Endodermal cell (in vitro differentiated cells): ENCODE results near the gene SCUBE3. TPM values are rescaled to one million over a fixed set of nuclear protein-coding genes. Genes with fewer than 3 reads are reported as not detected.

Experiments used
- DNase-seq: peaks from one replicate; pipeline ENCODE4 v3.0.0-alpha.2; 2017
- H3K27ac ChIP-seq: 2 replicates; pipeline ENCODE4 v1.5.1; 2013; ENCODE audit warnings: mild to moderate bottlenecking, low read depth, low read length, moderate library complexity
- H3K27me3 ChIP-seq: 2 replicates; pipeline ENCODE4 v1.6.1; 2013; ENCODE audit warnings: mild to moderate bottlenecking, low read length, moderate library complexity; ENCODE audit not compliant: insufficient read depth, control insufficient read depth, poor library complexity, severe bottlenecking
- H3K36me3 ChIP-seq: 2 replicates; pipeline ENCODE4 v1.7.0; 2013; ENCODE audit warnings: mild to moderate bottlenecking, low read length, moderate library complexity; ENCODE audit not compliant: control insufficient read depth, insufficient read depth
- H3K4me1 ChIP-seq: one replicate; pipeline ENCODE4 v1.7.0; 2013; ENCODE audit warnings: low read length; ENCODE audit not compliant: control insufficient read depth, insufficient read depth
- H3K4me3 ChIP-seq: 2 replicates; pipeline ENCODE4 v1.5.1; 2013; ENCODE audit warnings: mild to moderate bottlenecking, low read length, moderate library complexity
- H3K9ac ChIP-seq: 2 replicates; pipeline ENCODE4 v1.6.1; 2013; ENCODE audit warnings: mild to moderate bottlenecking, low read length, moderate library complexity; ENCODE audit not compliant: poor library complexity, severe bottlenecking; ENCODE audit errors: extremely low read depth
- H3K9me3 ChIP-seq: 2 replicates; pipeline ENCODE4 v1.6.1; 2013; ENCODE audit warnings: mild to moderate bottlenecking, low read length, moderate library complexity; ENCODE audit not compliant: control insufficient read depth
- H3K27ac Mint-ChIP-seq: 2 replicates; pipeline ENCODE4 v1.8.0; 2020; ENCODE audit warnings: mixed read lengths
- H3K27me3 Mint-ChIP-seq: 2 replicates; pipeline ENCODE4 v1.8.0; 2021; ENCODE audit warnings: mild to moderate bottlenecking, mixed read lengths; ENCODE audit not compliant: insufficient read depth
- H3K36me3 Mint-ChIP-seq: 2 replicates; pipeline ENCODE4 v1.8.0; 2020; ENCODE audit warnings: low read depth, mixed read lengths
- H3K4me1 Mint-ChIP-seq: 2 replicates; pipeline ENCODE4 v1.8.0; 2020; ENCODE audit warnings: mixed read lengths
- H3K4me3 Mint-ChIP-seq: 2 replicates; pipeline ENCODE4 v1.8.0; 2020; ENCODE audit warnings: mild to moderate bottlenecking, moderate library complexity, mixed read lengths
- H3K9me3 Mint-ChIP-seq: 2 replicates; pipeline ENCODE4 v1.8.0; 2020; ENCODE audit warnings: mild to moderate bottlenecking, mixed read lengths
- CTCF ChIP-seq: fragments of 200-600 bp; sonication (generic); conservative IDR thresholded peaks from 2 replicates; pipeline ENCODE4 v1.5.0; 2021; ENCODE audit warnings: antibody characterized with exemption, mild to moderate bottlenecking
- WGBS, 2 experiments: methylation state at CpG; one replicate each; pipeline versions ENCODE4 v1.1.5 to v1.1.7; 2013; ENCODE audit warnings: missing lambda C conversion rate in 2 of 2, mixed read lengths in 1 of 2; ENCODE audit not compliant: insufficient coverage in 1 of 2, insufficient read length in 1 of 2; 5-methylcytosine and 5-hydroxymethylcytosine counted together
- total RNA-seq, 2 donors: library from RNA; stranded (reverse); fragmentation: NEBNext Ultra II Directional in 1 of 2; extraction: Animal tissue kit (Norgen Biotek cat#: 25700) in 1 of 2; gene quantifications; 2 replicates in 1 of 2; 3 replicates in 1 of 2; pipeline ENCODE4 v1.2.1, GENCODE V29; 2021

Gene SCUBE3
- total RNA-seq, 2 donors from 2014 or later, result 0.27 to 0.86 TPM

GRCh38 chr6:35177157-35177556, 36.6 kb upstream of the SCUBE3 start:
- H3K4me1 Mint-ChIP-seq, result peaks cover 21% of the 10 kb centered on the region

GRCh38 chr6:35177596-35177995, 36.2 kb upstream of the SCUBE3 start:
- 91 to 100% methylated on average over 1 to 2 of the region's 2 CpGs for WGBS, 2 experiments
- no peak overlapping the region for H3K4me3 ChIP-seq
- no peaks in the 10 kb centered on the region for H3K36me3 Mint-ChIP-seq
- H3K4me3 Mint-ChIP-seq, result no peak overlapping the region
- no peak overlapping the region for H3K9ac ChIP-seq
- peaks cover 45% of the 10 kb centered on the region for H3K27me3 ChIP-seq
- no peaks in the 10 kb centered on the region for H3K4me1 ChIP-seq
- no peaks in the 10 kb centered on the region for H3K9me3 ChIP-seq
- TF ChIP-seq CTCF, result no peak
- no peaks in the 10 kb centered on the region for H3K36me3 ChIP-seq
- no peak for DNase-seq
- H3K9me3 Mint-ChIP-seq, result no peaks in the 10 kb centered on the region
- peaks cover 21% of the 10 kb centered on the region for H3K4me1 Mint-ChIP-seq
- H3K27ac Mint-ChIP-seq, result no peak overlapping the region
- H3K27me3 Mint-ChIP-seq, result peaks cover 34% of the 10 kb centered on the region
- no peak overlapping the region for H3K27ac ChIP-seq

More at GRCh38 chr6:35177157-35177556, 36.6 kb upstream of the SCUBE3 start:
- Histone ChIP-seq H3K27ac (no peak overlapping the region), H3K4me1 (no peaks in the 10 kb centered on the region), H3K4me3 (no peak overlapping the region), H3K27me3 (peaks cover 44% of the 10 kb centered on the region), H3K9me3 (no peaks in the 10 kb centered on the region), H3K9ac (no peak overlapping the region), H3K36me3 (no peaks in the 10 kb centered on the region)
- no peak for TF ChIP-seq CTCF
- peak; percentile 35 for DNase-seq
- no peak overlapping the region for H3K27ac Mint-ChIP-seq
- no peak overlapping the region for H3K4me3 Mint-ChIP-seq
- WGBS, 2 experiments, result 86 to 88% methylated on average over 3 of the region's 3 CpGs
- H3K27me3 Mint-ChIP-seq, result peaks cover 34% of the 10 kb centered on the region
- no peaks in the 10 kb centered on the region for H3K36me3 Mint-ChIP-seq
- no peaks in the 10 kb centered on the region for H3K9me3 Mint-ChIP-seq

- Histone ChIP-seq H3K27ac (no peak overlapping the region), H3K9ac (no peak overlapping the region), H3K4me1 (no peaks in the 10 kb centered on the region), H3K36me3 (no peaks in the 10 kb centered on the region), H3K9me3 (no peaks in the 10 kb centered on the region), H3K4me3 (no peak overlapping the region), H3K27me3 (peaks cover 48% of the 10 kb centered on the region)
- Mint-ChIP-seq H3K9me3 (no peaks in the 10 kb centered on the region), H3K4me1 (peaks cover 19% of the 10 kb centered on the region), H3K27me3 (peaks cover 38% of the 10 kb centered on the region), H3K27ac (no peak overlapping the region), H3K4me3 (no peak overlapping the region), H3K36me3 (no peaks in the 10 kb centered on the region)
- peak; percentile 26 for DNase-seq
- TF ChIP-seq CTCF, result no peak
- WGBS, 2 experiments, result 89 to 93% methylated on average over 2 of the region's 2 CpGs
These were observed 35.7 kb upstream of the SCUBE3 start for GRCh38 chr6:35178012-35178411.
